NCI-H526 treated with DMSO at 0.1 percent for 48 hours (cell line): Measurements from ENCODE around the gene MDN1.
"Not testable (repeated sequence)": the region's sequence is repeated elsewhere in the genome, so short reads cannot be mapped to it uniquely, and the experiment has no call there.

Experiments
- DNase-seq: peaks from one replicate; lab custom pipeline; 2025; lab: John Stamatoyannopoulos, UW

Gene MDN1

GRCh38 chr6:89763550-89763949, 56.0 kb downstream of the MDN1 start:
- DNase-seq: no peak

- DNase-seq: no peak
Measured at GRCh38 chr6:89758830-89759229, 60.8 kb downstream of the MDN1 start.

- DNase-seq: no peak
Measured at GRCh38 chr6:89750338-89750737, 69.3 kb downstream of the MDN1 start.

- DNase-seq: no peak
Measured at GRCh38 chr6:89749918-89750317, 69.7 kb downstream of the MDN1 start.

GRCh38 chr6:89745716-89746115, 73.9 kb downstream of the MDN1 start:
- no peak for DNase-seq

GRCh38 chr6:89745096-89745495, 74.5 kb downstream of the MDN1 start:
- no peak for DNase-seq

- no peak for DNase-seq
Measured at GRCh38 chr6:89736893-89737292, 82.7 kb downstream of the MDN1 start.

GRCh38 chr6:89734526-89734925, 85.1 kb downstream of the MDN1 start:
- no peak for DNase-seq

GRCh38 chr6:89731924-89732567, 87.5 kb downstream of the MDN1 start:
- no peak for DNase-seq

- not testable (repeated sequence) for DNase-seq
Measured at GRCh38 chr6:89731262-89731661, 88.3 kb downstream of the MDN1 start.

GRCh38 chr6:89729818-89730217, 89.8 kb downstream of the MDN1 start:
- no peak for DNase-seq

- DNase-seq: no peak
Measured at GRCh38 chr6:89727501-89727900, 92.1 kb downstream of the MDN1 start.

GRCh38 chr6:89724981-89725380, 94.6 kb downstream of the MDN1 start:
- DNase-seq: no peak

GRCh38 chr6:89723046-89723445, 96.5 kb downstream of the MDN1 start:
- DNase-seq: no peak

GRCh38 chr6:89716532-89716931, 103.1 kb downstream of the MDN1 start:
- DNase-seq: no peak

GRCh38 chr6:89711801-89712200, 107.8 kb downstream of the MDN1 start:
- DNase-seq: no peak

- no peak for DNase-seq
Measured at GRCh38 chr6:89708316-89708715, 111.3 kb downstream of the MDN1 start.

GRCh38 chr6:89707766-89708165, 111.8 kb downstream of the MDN1 start:
- no peak for DNase-seq

GRCh38 chr6:89706121-89706520, 113.5 kb downstream of the MDN1 start:
- no peak for DNase-seq

- DNase-seq: peak; percentile 19
Measured at GRCh38 chr6:89703292-89703691, 116.3 kb downstream of the MDN1 start.

GRCh38 chr6:89702349-89702748, 117.2 kb downstream of the MDN1 start:
- no peak for DNase-seq

- DNase-seq: no peak
Measured at GRCh38 chr6:89695667-89696066, 123.9 kb downstream of the MDN1 start.

- DNase-seq: no peak
Measured at GRCh38 chr6:89694428-89694827, 125.2 kb downstream of the MDN1 start.

- no peak for DNase-seq
Measured at GRCh38 chr6:89693207-89693606, 126.4 kb downstream of the MDN1 start.

GRCh38 chr6:89692256-89692655, 127.3 kb downstream of the MDN1 start:
- DNase-seq: no peak
